A673 (cell line): ENCODE measurements around the gene CTIF. TPM values are rescaled to one million over a fixed set of nuclear protein-coding genes. Genes with fewer than 3 reads are reported as not detected.

Source experiments
- BruUV-seq: library from RNA; stranded (reverse); fragments of 400-500 nt; replicated peaks from 2 replicates; lab custom pipeline; 2021; lab: Mats Ljungman, UMichigan
- CTCF ChIA-PET: fragments of 300-600 bp; sonication (Branson Sonifier 250); formaldehyde crosslinking; loops from one replicate; lab custom pipeline; 2022; ENCODE audit warnings: antibody characterized with exemption; lab: Charles Lee
- POLR2A ChIA-PET: fragments of 300-600 bp; sonication (Branson Sonifier 250); formaldehyde crosslinking; loops from one replicate; lab custom pipeline; 2022; ENCODE audit warnings: antibody characterized with exemption; ENCODE audit not compliant: low non-redundant PET; lab: Charles Lee
- DNase-seq: peaks from one replicate; pipeline ENCODE4 v3.0.0-alpha.2; 2015; ENCODE audit warnings: low spot score
- H3K27ac ChIP-seq: fragments of 200-600 bp; sonication (generic); 2 replicates; pipeline ENCODE4 v1.5.1; 2016; ENCODE audit warnings: mixed run types, low read depth, mild to moderate bottlenecking, mixed read lengths, antibody characterized with exemption, low read length; ENCODE audit not compliant: poor library complexity, severe bottlenecking
- H3K27me3 ChIP-seq: fragments of 200-600 bp; sonication (generic); replicated peaks from 2 replicates; pipeline ENCODE4 v1.6.1; 2017; ENCODE audit warnings: mixed run types, low read depth, mild to moderate bottlenecking, mixed read lengths, antibody characterized with exemption, low read length; ENCODE audit not compliant: insufficient read depth, poor library complexity
- H3K36me3 ChIP-seq: fragments of 200-600 bp; sonication (generic); 2 replicates; pipeline ENCODE4 v1.6.1; 2016; ENCODE audit warnings: mixed run types, mild to moderate bottlenecking, mixed read lengths, antibody characterized with exemption, low read length; ENCODE audit not compliant: insufficient read depth, poor library complexity, severe bottlenecking
- H3K4me1 ChIP-seq: fragments of 200-600 bp; sonication (generic); 2 replicates; pipeline ENCODE4 v1.6.1; 2017; ENCODE audit warnings: mixed run types, mild to moderate bottlenecking, mixed read lengths, antibody characterized with exemption, low read length; ENCODE audit not compliant: insufficient read depth, poor library complexity, severe bottlenecking
- H3K4me3 ChIP-seq: fragments of 200-600 bp; sonication (generic); 2 replicates; pipeline ENCODE4 v1.5.1; 2016; ENCODE audit warnings: low read depth, mixed run types, mild to moderate bottlenecking, mixed read lengths, low read length; ENCODE audit not compliant: poor library complexity, severe bottlenecking
- H3K9me3 ChIP-seq: fragments of 200-600 bp; sonication (generic); 2 replicates; pipeline ENCODE4 v1.6.1; 2016; ENCODE audit warnings: mixed run types, low read depth, mild to moderate bottlenecking, mixed read lengths, antibody characterized with exemption, low read length; ENCODE audit not compliant: poor library complexity, severe bottlenecking
- CTCF ChIP-seq: fragments of 300-800, 200-600 bp; sonication (generic); conservative IDR thresholded peaks from 2 replicates; pipeline ENCODE4 v1.5.1; 2017; ENCODE audit warnings: low read depth, mild to moderate bottlenecking, antibody characterized with exemption, low read length, moderate library complexity, mixed read lengths
- EZH2 ChIP-seq: fragments of 200-600 bp; sonication (generic); IDR thresholded peaks from 2 replicates; pipeline ENCODE4 v1.6.1; 2017; ENCODE audit warnings: borderline replicate concordance, low read depth, mild to moderate bottlenecking, mixed read lengths, antibody characterized with exemption, low read length; ENCODE audit not compliant: poor library complexity, severe bottlenecking
- intact Hi-C: fragments of 100-400 bp; cut with micrococcal nuclease; formaldehyde crosslinking; loops from one replicate; pipeline ENCODE4 v1.10.0; 2022; ENCODE audit not compliant: unreplicated experiment
- total RNA-seq: library from RNA; stranded (reverse); gene quantifications from 2 replicates; pipeline ENCODE4 v1.2.3, GENCODE V29; 2021

Gene CTIF
- total RNA-seq, 1 experiment from 2014 or later = 23.5 TPM

GRCh38 chr18:48797841-48798255 lies 259.0 kb downstream of the CTIF start:
- H3K27me3 ChIP-seq = no peaks in the 10 kb centered on the region
- CTCF ChIA-PET = no interaction called here

GRCh38 chr18:48798334-48799245 lies 259.8 kb downstream of the CTIF start:
- no TSS peak for BruUV-seq
- no peak for DNase-seq
- intact Hi-C loops = no loop called here
- CTCF ChIA-PET = no interaction called here
- TF ChIP-seq CTCF = no peak
- no peak for TF ChIP-seq EZH2
- H3K4me3 ChIP-seq = no peak overlapping the region
- H3K36me3 ChIP-seq = no peaks in the 10 kb centered on the region
- no peaks in the 10 kb centered on the region for H3K9me3 ChIP-seq
- H3K27me3 ChIP-seq = no peaks in the 10 kb centered on the region
- POLR2A ChIA-PET = no interaction called here
- H3K4me1 ChIP-seq = no peaks in the 10 kb centered on the region
- H3K27ac ChIP-seq = no peak overlapping the region

More at GRCh38 chr18:48797841-48798255, 259.0 kb downstream of the CTIF start:
- H3K9me3 ChIP-seq = no peaks in the 10 kb centered on the region
- BruUV-seq = no TSS peak
- DNase-seq = no peak
- no peaks in the 10 kb centered on the region for H3K4me1 ChIP-seq
- no peak overlapping the region for H3K4me3 ChIP-seq
- H3K27ac ChIP-seq = no peak overlapping the region
- POLR2A ChIA-PET = no interaction called here
- no peaks in the 10 kb centered on the region for H3K36me3 ChIP-seq
- no peak for TF ChIP-seq EZH2
- no peak for TF ChIP-seq CTCF
- intact Hi-C loops = no loop called here

GRCh38 chr18:48799724-48800315 lies 261.0 kb downstream of the CTIF start:
- H3K4me3 ChIP-seq = no peak overlapping the region
- no peaks in the 10 kb centered on the region for H3K27me3 ChIP-seq
- no peaks in the 10 kb centered on the region for H3K4me1 ChIP-seq
- no peak for DNase-seq
- POLR2A ChIA-PET = no interaction called here
- no peaks in the 10 kb centered on the region for H3K9me3 ChIP-seq
- no peaks in the 10 kb centered on the region for H3K36me3 ChIP-seq
- BruUV-seq = no TSS peak
- no peak overlapping the region for H3K27ac ChIP-seq
- CTCF ChIA-PET = no interaction called here
- TF ChIP-seq CTCF = no peak
- intact Hi-C loops = no loop called here
